NCI-H748 (cell line): ENCODE data around the gene ICE2.

Experiments
- DNase-seq: peaks from one replicate; lab custom pipeline; 2025; ENCODE audit not compliant: unreplicated experiment; lab: John Stamatoyannopoulos, UW

The ICE2 gene

DNA sequence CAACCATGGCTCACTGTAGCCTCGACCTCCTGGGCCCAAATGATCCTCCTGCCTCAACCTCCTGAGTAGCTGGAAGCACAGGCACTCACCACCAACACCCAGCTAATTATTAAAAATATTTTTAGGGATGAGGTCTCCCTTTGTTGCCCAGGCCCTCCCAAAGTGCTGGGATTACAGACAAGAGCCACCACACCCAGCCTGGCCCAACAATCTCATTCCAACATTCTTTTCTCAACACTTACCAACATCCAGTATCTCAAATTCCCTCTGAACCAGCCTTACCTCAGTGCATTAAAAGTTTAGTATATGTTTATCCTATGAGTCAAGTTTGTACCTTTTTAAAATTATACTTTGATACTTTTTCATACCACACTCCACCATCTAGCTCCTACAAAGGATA lies 106.2 kb downstream of the ICE2 start:
- DNase-seq = no peak

DNA sequence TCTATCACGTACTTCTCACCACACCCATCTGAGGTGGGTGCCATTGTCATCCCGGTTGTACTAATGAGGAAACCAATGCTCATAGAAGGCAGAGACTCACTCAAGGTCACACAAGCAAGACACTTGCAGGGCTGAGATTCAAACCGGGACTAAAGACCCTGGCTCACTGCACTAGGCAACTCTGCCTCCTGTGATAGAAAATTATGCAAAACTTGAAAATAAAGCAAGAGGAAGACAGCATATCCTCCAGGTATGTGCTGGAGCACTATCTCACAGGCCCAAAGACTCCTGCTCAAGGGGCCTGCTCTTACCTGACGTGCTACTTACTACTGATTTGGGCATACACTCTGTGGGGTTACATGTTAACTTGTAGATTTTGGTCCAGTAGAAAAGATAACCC lies 106.7 kb downstream of the ICE2 start:
- DNase-seq = no peak

DNA sequence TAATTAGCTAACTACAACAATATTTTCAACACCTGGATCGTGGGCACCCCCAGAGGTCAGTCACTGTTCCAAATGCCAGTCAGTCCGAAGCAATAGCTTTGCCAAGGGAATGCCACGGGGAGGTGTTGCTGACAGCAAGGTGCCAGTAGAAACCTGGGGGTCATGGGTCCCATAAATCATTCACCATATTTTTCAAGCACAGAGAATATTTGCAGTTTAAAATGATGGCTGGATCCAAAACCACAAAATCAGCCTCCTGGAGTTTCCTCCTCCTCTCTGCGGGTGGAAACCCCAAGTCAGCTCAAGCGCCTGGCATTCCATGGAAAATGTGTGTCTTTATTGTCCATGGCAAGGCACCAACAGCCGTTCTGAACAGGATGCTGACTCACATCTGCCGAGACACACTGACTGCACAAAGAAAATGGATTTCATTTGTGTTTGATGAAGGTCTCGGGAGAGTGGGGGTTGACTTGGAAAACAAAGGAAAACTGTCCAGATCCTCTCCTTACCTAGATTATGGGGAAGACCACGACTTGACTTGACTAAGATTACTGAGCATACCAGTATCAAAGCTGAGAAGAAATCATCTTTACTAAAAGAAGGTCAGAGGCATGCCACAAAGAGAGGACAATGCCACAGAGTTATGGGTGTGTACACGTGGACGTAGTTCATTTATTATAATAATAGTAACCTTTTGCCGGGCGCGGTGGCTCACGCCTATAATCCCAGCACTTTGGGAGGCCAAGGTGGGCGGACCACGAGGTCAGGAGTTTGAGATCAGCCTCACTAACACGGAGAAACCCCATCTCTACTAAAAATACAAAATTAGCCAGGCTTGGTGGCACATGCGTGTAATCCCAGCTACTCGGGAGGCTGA lies 107.5 kb downstream of the ICE2 start:
- DNase-seq = no peak

DNA sequence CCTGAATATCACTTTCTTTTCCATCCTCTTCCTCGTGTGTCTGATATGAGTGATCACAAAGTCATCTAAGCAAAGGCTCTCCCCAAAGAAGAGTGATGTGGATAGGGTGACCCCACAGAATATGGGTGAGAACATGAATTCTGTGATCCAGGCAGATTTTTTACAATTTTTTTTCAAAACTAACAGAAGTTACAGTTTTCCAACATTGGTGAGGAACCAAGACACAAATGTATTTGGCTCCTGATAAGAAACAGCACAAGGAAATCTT lies 108.1 kb downstream of the ICE2 start:
- DNase-seq = no peak

DNA sequence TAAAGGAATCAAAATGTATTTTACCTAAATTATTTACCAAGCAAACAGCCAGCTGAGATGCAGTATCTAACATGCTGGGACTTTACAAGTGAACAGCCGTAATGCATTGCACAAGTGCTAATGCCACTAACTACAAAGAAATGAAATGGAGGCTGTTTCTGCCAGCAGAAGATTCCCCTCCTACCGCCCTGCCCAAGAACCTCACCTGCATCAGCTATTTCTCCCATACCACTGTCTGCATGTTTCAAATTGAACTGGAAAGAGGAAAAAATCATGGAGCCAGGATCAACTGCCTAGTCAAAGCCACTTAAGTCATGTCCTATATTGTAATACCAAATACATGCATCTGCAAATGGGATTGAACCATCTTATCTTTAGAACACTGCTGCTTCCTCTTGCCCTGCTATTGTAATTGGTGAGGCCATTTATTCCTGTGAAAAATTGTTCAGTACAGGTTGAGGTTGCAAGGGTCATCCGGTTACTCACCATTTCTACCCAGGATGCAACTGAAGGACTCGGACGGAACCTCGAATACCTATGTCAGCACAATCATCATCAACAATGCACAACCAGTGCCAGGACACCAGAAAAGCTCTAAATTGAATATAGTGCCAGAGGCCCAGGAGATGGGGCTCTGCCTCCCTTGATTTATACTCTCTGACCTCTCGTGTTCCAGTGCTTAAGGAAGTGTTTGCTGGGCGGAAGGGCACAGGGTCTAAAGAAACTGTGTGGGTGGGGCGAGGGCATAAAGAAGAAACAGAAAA lies 108.7 kb downstream of the ICE2 start:
- no peak for DNase-seq

DNA sequence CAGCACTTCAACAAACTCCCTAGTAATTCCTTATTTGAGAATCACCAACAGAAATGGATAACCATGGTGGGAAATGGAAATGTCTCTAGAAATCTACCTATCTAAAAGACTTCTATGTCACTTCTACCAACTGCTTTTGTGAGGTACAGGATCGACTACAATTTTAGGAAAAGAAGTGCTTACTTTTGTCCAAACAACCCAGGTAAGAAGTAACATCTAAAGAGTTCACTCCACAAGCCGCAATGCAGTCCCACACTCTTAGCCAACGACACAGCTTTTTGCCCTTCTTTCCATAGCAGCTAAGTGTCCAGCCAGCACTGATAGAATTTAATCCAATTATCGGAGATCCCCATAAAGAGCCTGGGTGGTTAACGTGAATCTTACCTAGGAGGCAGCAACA lies 109.2 kb downstream of the ICE2 start:
- DNase-seq = no peak
